ENCODE results near the gene MSTO1. TPM values are rescaled to one million over a fixed set of nuclear protein-coding genes. Genes with fewer than 3 reads are reported as not detected.
"Not testable (repeated sequence)": the region's sequence is repeated elsewhere in the genome, so short reads cannot be mapped to it uniquely, and the experiment has no call there.

The MSTO1 gene
- total RNA-seq, 6 donors from 2014 or later, result 17.4 to 82.8 (median 27.2) TPM

DNA sequence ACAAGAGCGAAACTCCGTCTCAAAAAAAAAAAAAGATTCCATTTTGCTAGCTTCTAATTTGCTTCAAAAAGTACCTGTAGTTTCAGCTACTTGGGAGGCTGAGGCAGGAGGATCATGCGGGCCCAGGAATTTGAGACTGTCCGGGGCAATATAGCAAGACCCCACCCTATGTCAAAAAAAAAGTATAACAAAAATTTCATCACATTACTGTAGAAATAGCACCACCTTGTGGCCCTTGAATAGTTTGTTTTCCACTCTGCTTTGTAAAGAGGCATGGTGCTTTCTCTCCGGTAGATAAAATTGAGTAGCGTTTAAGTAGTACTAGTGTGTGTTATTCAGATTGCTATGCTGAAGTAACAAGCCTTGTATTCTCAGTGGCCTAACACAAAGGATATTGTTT, 18.2 kb upstream of the MSTO1 start:
- TF ChIP-seq POLR2A (IDR thresholded peaks at IDR 0.05) (no peak), EP300 (IDR thresholded peaks at IDR 0.05) (no peak)
- TF ChIP-seq, protein P1, sequence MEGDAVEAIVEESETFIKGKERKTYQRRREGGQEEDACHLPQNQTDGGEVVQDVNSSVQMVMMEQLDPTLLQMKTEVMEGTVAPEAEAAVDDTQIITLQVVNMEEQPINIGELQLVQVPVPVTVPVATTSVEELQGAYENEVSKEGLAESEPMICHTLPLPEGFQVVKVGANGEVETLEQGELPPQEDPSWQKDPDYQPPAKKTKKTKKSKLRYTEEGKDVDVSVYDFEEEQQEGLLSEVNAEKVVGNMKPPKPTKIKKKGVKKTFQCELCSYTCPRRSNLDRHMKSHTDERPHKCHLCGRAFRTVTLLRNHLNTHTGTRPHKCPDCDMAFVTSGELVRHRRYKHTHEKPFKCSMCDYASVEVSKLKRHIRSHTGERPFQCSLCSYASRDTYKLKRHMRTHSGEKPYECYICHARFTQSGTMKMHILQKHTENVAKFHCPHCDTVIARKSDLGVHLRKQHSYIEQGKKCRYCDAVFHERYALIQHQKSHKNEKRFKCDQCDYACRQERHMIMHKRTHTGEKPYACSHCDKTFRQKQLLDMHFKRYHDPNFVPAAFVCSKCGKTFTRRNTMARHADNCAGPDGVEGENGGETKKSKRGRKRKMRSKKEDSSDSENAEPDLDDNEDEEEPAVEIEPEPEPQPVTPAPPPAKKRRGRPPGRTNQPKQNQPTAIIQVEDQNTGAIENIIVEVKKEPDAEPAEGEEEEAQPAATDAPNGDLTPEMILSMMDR (IDR thresholded peaks at IDR 0.05), result peak in 5 of 6 experiments; percentile 28 to 64 (median 56)
- DNase-seq (no peak), ATAC-seq (ENCODE audit: low FRiP score in 2 of 2) (peak; percentile 64 to 81)
- no peaks in the 10 kb centered on the region for H3K27me3 ChIP-seq
- H3K36me3 ChIP-seq, result no peaks in the 10 kb centered on the region
- WGBS, 2 donors, result 37% methylated on average over 6 of the region's 6 CpGs
- no peak overlapping the region for H3K27ac ChIP-seq
- no peak overlapping the region for H3K4me3 ChIP-seq
- no peaks in the 10 kb centered on the region for H3K9me3 ChIP-seq
- no peaks in the 10 kb centered on the region for H3K4me1 ChIP-seq

DNA sequence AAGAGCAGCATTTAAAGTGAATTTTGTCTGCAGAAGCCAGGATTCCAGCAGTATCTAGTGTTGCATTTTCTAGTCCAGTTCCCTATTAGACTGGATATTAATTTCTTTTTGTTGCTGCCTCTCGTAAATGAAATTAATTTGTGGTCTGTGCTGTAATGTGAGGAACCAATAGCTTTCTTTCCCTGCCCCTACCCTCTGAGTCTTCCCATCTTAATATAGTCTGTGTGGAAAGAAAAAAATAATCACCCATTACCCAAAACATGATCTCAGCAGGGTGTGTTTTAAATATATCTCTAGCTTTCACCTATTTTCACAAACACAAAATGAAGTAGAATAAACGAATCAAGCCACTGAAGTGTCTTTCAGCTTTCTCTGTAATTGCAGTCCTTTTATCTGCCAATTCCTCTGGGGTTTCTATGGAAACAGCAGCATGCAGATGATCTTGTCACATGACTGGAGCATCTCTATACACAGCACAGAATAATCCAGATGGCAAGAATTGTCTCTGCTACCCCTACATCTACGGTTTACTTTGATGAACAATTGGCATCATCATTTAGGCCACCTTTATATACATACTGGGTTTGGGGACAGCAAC, 14.0 kb upstream of the MSTO1 start:
- not testable (repeated sequence) for H3K27me3 ChIP-seq; H3K9me3 ChIP-seq; H3K4me3 ChIP-seq; H3K4me1 ChIP-seq; H3K27ac ChIP-seq; ATAC-seq (ENCODE audit: low FRiP score in 2 of 2); H3K36me3 ChIP-seq; DNase-seq
- 74 to 77% methylated on average over 3 of the region's 3 CpGs for WGBS, 2 donors

DNA sequence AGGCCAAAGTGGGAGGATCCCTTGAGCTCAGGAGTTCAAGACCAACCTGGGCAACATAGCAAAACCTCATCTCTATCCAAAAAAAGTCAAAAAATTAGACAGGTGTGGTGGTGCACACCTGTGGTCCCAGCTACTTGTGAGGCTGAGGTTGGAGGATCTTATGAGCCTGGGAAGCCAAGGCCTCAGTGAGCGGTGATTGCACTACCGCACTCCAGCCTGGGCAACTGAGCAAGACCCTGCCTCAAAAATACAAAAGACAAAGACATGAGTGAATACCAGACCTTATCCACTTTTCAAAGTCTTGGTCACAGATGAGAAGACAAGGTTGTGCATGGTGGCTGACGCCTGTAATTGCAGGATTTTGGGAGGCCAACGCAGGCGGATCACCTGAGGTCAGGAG, 13.2 kb upstream of the MSTO1 start:
- H3K4me1 ChIP-seq, result no peaks in the 10 kb centered on the region
- no peak overlapping the region for H3K4me3 ChIP-seq
- TF ChIP-seq, protein P1 (IDR thresholded peaks at IDR 0.05), result no peak
- TF ChIP-seq POLR2A (IDR thresholded peaks at IDR 0.05) (no peak), EP300 (IDR thresholded peaks at IDR 0.05) (no peak), POLR2AphosphoS5 (IDR thresholded peaks at IDR 0.05) (no peak)
- WGBS, 2 donors, result 92 to 98% methylated on average over 5 of the region's 5 CpGs
- H3K27me3 ChIP-seq, result no peaks in the 10 kb centered on the region
- ATAC-seq (ENCODE audit: low FRiP score in 2 of 2) (no peak), DNase-seq (no peak)
- no peak overlapping the region for H3K27ac ChIP-seq
- no peaks in the 10 kb centered on the region for H3K36me3 ChIP-seq
- H3K9me3 ChIP-seq, result no peaks in the 10 kb centered on the region

DNA sequence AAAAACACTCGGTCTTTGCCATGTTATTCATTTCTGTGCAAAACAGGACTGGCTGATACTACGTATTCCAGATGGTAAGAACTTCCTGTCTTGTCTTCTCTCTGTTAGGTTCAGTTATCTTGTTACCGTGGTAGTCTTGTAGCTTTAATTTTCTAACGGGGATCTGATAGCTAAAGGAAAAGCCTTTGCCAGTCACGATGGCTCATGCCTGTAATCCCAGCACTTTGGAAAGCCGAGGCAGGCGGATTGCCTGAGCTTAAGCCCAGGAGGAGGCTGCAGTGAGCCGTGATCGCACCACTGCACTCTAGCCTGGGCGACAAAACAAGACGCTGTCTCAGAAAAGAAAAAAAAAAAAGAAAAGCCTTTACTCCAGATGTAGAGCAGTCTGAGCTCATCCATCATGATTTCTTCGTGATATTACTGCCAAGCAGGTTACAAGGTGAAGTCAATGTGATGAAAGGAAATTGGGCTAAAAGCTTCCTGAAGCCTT, 11.1 kb upstream of the MSTO1 start:
- ATAC-seq (ENCODE audit: low FRiP score in 2 of 2) (peak in 1 of 2 donors; percentile 57), DNase-seq (no peak)
- Histone ChIP-seq H3K27ac (no peak overlapping the region), H3K36me3 (no peaks in the 10 kb centered on the region), H3K27me3 (no peaks in the 10 kb centered on the region), H3K9me3 (no peaks in the 10 kb centered on the region), H3K4me3 (no peak overlapping the region), H3K4me1 (no peaks in the 10 kb centered on the region)
- WGBS, 2 donors, result 26 to 40% methylated on average over 12 of the region's 12 CpGs
- no peak for TF ChIP-seq POLR2A (IDR thresholded peaks at IDR 0.05)
- no peak for TF ChIP-seq POLR2AphosphoS5 (IDR thresholded peaks at IDR 0.05)
- TF ChIP-seq, protein P1 (IDR thresholded peaks at IDR 0.05), result no peak
- no peak for TF ChIP-seq EP300 (IDR thresholded peaks at IDR 0.05)

DNA sequence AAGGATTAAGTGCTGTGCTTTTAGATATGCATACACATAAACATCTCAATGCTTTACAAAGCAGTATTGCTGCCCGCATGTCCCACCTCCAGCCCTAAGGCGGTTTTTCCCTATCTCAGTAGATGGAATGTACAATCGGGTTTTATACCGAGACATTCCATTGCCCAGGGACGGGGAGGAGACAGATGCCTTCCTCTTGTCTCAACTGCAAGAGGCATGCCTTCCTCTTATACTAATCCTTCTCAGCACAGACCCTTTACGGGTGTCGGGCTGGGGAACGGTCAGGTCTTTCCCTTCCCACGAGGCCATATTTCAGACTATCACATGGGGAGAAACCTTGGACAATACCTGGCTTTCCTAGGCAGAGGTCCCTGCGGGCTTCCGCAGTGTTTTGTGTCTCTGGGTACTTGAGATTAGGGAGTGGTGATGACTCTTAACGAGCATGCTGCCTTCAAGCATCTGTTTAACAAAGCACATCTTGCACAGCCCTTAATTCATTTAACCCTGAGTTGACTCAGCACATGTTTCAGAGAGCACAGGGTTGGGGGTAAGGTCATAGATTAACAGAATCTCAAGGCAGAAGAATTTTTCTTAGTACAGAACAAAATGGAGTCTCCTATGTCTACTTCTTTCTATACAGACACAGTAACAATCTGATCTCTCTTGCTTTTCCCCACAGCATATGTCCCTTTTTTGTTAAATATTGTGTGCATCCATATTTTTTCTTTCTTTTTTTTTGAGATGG, 10.0 kb upstream of the MSTO1 start:
- not testable (repeated sequence) for H3K27ac ChIP-seq; ATAC-seq (ENCODE audit: low FRiP score in 2 of 2); H3K4me1 ChIP-seq; H3K27me3 ChIP-seq; H3K4me3 ChIP-seq; H3K9me3 ChIP-seq; H3K36me3 ChIP-seq; DNase-seq
- WGBS, 2 donors, result 24 to 49% methylated on average over 5 to 12 of the region's 12 CpGs

DNA sequence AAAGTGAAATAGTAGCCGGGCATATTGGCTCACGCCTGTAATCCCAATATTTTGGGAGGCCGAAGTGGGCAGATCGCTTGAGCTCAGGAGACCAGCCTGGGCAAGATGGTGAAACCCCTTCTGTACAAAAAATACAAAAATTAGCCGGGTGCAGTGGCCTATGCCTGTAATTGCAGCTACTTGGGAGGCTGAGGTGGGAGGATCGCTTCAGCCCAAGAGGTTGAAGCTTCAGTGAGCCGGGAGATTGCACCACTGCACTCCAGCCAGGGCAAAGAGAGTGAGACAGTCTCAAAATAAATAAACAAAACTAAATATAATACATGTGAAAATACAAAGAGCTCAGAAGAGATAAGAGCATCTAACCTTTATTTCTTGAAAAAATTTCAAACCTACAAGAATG, 2.3 kb upstream of the MSTO1 start:
- WGBS, 2 donors, result 78 to 89% methylated on average over 7 of the region's 7 CpGs
- TF ChIP-seq, protein P1 (IDR thresholded peaks at IDR 0.05), result no peak
- TF ChIP-seq EP300 (IDR thresholded peaks at IDR 0.05), result no peak
- no peak for TF ChIP-seq POLR2A (IDR thresholded peaks at IDR 0.05)
- TF ChIP-seq POLR2AphosphoS5 (IDR thresholded peaks at IDR 0.05), result no peak

More for the DNA sequence above, 2.3 kb upstream of the MSTO1 start:
- no peak for DNase-seq
- no peak for ATAC-seq (ENCODE audit: low FRiP score in 2 of 2)
- Histone ChIP-seq H3K9me3 (no peaks in the 10 kb centered on the region), H3K36me3 (peaks cover 0 to 7% (median 3%) of the 10 kb centered on the region in 4 donors), H3K27ac (no peak overlapping the region), H3K27me3 (no peaks in the 10 kb centered on the region), H3K4me3 (no peak overlapping the region), H3K4me1 (peaks cover 0 to 5% (median 0%) of the 10 kb centered on the region in 4 donors)
